Activated CD8-positive, alpha-beta memory T cell treated with anti-CD3 and anti-CD28 coated beads, Interleukin-2, amount 50 U/mL, for 1 hour (primary cell): ENCODE results near the gene CLSTN2.

Experiments
- DNase-seq: peaks from one replicate; pipeline ENCODE4 v3.0.0-alpha.2; 2020; ENCODE audit errors: extremely low read depth

CLSTN2 gene

GRCh38 chr3:140187028-140187427 lies 252.0 kb downstream of the CLSTN2 start:
- no peak for DNase-seq

GRCh38 chr3:140187656-140188221 lies 252.8 kb downstream of the CLSTN2 start:
- no peak for DNase-seq

DNA sequence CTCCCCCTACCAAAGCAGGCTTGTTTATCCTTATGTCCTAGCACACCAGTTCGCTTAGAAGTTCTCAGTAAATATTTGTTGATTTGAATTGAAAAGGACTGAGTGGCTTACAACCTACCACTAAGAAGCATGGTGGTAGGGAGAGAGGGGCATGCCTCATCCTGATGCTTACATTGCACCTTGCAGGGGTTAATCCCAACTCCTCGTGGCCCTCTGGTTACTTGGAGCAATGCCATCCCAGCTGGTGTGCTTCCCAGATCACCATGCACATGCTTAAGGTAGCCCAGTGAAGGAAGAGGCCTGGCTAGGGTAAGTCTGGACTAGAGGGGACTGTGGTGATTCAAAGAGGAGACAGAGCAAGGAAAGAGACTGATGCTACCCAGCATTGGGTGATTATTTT lies 253.3 kb downstream of the CLSTN2 start:
- no peak for DNase-seq

DNA sequence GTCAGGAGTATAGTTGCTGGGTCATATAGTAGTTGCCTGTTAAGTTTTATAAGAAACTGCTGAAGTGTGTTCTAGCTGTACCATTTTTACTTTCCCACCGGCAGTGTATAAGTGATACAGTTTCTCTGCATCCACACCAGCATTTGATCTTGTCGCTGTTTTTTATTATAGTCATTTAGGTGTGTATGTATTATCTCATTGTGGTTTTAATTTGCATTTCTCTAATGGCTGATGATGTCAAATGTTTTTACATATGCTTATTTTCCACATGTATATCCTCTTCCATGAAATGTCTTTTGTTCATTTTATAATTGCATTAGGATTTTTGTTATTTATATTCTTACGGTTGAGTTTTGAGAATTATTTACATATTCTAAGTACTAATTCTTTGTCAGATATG lies 254.3 kb downstream of the CLSTN2 start:
- DNase-seq = no peak

GRCh38 chr3:140189976-140190375 lies 255.0 kb downstream of the CLSTN2 start:
- DNase-seq = no peak

GRCh38 chr3:140196970-140197369 lies 262.0 kb downstream of the CLSTN2 start:
- DNase-seq = no peak

DNA sequence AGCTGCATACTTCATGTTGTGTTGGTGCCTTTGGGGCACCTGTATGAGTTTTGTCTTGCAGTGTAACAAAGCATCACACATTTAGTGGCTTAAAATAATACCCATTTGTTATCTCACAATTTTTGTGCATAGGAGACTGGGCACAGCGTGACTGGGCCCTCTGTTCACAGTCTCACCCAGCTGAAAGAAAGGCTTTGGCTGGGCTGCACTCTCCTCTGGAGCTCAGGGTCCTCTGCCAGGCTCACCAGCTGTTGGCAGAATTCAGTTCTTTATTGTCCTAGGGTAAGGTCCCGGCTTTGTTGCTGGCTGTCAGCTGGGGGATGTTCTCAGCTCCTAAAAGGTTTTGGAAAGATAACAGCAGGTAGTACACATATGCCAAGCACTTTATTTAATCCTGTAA lies 263.3 kb downstream of the CLSTN2 start:
- no peak for DNase-seq

DNA sequence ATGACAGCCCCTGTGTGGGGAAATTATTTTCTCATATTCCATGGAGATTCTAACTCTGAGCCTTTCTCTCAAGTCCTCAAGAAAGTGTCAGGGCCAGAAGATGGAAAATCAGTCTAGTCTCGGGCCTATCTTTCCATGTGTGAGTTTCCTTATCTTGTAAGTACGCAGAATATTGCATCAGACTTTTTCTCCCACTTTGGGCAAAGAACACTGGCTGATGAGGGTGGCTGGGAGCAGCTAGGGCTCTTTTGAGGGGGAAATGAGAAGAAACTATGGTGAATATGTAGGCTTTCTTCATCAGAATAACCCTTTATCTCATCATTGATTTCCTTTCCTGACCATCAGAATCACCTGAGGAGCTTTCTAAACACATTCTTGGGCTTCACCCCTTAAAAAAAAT lies 264.0 kb downstream of the CLSTN2 start:
- DNase-seq = no peak

- DNase-seq = no peak
These were observed 264.8 kb downstream of the CLSTN2 start for GRCh38 chr3:140199743-140200142.

- DNase-seq = no peak
These were observed 268.5 kb downstream of the CLSTN2 start for GRCh38 chr3:140203510-140203909.

- no peak for DNase-seq
These were observed 269.4 kb downstream of the CLSTN2 start for GRCh38 chr3:140204271-140204984.

DNA sequence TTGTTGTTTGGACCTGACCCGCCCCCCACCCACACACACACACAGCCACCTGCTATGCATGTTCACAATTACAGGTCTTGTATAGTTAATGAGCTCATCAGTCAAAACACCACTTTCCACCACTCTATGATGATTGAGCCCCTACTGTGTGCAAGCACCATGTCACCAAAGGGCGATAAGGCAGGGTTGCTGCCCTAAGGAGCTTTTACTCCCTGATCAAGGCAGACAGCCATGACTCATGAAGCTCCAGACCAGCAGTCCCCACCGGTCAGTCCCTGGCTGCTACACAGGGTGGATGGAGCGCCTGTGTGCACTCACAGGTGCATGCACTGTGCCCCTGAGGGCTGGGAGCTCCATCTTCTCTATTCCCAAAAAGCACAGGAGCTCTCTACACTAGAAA lies 270.6 kb downstream of the CLSTN2 start:
- no peak for DNase-seq

GRCh38 chr3:140206196-140207040 lies 271.4 kb downstream of the CLSTN2 start:
- no peak for DNase-seq

DNA sequence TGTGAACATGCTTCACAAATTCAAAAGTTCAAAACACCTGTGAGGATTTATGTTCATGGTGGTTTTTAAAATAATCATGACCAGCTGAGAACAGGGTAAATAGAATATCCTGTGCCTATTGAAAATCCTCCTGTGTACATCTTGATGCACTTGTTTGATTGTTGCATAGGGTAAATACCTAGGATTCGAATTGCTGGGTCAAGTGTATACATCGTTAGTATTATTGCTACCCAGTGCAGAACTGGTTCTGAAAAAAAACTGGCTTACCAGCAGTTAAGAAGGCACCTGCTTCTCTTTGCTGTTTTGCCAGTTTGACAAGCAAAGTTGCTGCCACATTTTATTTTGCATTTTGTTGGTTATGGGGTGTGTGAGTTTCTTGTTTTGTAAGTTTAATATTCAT lies 272.6 kb downstream of the CLSTN2 start:
- DNase-seq = no peak

DNA sequence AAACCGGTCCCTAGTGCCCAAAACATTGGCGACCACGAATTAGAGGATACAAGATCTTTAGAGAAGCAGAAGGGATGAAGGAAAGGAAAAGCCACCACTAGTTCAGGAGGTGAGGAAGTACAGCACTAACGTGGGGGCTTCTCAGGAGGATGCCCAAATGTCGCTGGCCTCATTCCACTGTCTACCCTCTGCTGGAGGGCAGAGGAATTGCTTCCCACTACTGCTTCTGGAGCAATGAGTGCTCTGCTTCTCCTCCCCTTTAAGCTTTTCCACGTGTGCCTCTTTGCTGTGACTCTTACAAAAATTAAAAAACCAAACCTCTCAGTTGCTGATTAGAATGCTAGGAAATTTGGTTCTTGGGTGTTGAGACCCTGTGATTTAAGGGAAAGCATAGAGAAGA lies 281.3 kb downstream of the CLSTN2 start:
- DNase-seq = no peak

DNA sequence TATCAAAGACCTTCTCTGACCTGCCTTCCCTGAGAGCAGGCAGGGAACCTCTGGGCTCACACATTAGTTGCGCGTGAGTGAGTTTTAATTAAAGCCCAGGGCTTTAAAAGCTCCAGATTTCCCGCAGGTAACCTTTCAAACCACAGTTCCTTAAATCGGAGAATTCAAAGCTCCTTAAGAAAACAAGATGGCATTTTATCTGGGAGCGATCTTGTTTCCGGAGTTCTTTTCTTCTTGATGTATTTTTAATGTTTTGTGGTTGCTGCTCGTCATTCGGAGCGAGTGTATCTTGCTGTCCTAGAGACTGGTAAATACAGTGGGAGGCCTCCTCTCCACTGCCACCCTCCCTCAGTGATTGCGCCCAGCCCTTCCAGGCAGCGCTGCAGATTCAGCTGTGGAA lies 284.3 kb downstream of the CLSTN2 start:
- no peak for DNase-seq

DNA sequence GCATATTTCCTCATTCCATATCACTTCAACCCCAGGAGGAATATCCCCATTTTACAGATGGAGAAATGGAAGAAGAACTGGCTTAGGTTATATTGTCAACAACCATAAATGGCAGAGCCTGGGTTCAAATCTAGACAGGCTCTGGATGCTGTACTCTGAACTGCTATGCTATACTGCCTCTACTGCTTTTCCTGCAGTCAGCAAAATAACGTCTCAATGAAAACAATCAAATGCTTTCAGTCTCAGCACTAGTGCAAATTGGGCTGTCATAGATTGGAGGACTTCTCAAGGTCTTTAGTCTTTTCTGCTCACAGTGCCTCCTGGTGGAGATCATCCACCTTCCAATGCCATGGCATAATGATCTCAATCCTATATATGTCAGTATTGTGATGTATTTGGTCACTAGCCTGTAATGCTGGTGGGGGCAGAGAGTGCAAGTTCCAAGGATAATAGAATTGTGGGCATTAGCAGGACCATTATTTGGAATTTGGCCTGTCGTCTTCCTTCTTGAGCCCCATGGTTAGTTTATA lies 285.0 kb downstream of the CLSTN2 start:
- no peak for DNase-seq

DNA sequence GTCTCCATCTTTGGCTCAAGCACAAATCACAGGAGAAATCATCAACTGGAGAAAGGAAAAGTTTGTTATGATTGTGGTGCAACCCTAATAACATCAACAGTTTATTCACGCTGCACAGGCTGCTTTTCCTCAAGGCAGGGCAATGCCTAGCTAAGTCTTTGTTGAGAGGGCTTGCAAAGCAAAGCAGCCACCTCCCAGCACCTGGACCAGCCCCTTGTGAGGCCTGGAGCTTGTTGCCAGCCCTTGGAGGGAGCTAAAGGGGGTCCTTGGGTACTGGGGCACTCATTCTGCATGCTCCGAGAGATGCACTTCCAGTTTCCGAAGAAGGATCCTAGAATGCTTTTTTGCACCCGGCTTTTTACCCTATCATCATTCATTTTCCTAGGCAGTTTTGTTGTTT lies 288.2 kb downstream of the CLSTN2 start:
- DNase-seq = no peak

GRCh38 chr3:140223631-140224030 lies 288.6 kb downstream of the CLSTN2 start:
- DNase-seq = no peak

- no peak for DNase-seq
These were observed 289.3 kb downstream of the CLSTN2 start for GRCh38 chr3:140224307-140224706.

- no peak for DNase-seq
These were observed 291.0 kb downstream of the CLSTN2 start for GRCh38 chr3:140225996-140226395.

GRCh38 chr3:140233702-140234101 lies 298.7 kb downstream of the CLSTN2 start:
- DNase-seq = no peak

DNA sequence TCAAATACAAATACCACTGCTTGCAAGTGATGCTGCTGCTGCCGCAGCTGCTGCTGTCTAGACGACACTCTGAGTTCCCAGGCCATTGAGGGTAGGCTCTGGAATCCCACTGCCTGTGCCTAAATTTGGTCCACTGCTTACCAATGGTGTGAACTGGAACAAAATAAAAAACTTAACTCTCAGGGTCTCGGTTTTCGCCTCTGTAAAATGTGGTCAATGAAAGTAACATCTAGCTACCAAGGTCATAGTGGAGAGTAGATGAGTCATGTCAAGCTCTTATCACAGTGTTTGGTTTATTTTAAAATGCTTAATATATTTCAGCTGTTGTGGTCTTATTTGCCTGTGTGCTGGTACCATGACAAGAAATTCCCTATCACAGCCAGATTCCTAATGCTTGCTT lies 299.3 kb downstream of the CLSTN2 start:
- DNase-seq = no peak
